Measurements from ENCODE around the gene CLIP2.

DNA sequence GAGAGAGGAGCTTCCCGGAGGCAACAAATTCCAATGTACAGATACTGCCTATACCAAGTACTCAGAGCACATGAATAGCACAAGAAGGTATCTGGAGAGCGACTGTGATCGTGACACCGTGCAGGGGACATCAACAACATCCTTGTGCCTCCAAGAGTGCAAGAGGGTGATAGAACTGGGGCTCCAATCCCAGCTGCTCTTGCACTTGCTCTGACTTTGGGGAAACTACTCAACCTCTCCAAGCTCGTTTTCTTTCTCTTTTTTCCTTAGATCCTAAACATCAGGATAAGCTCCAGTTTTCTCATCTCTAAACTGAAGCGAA lies 47.1 kb upstream of the CLIP2 start:
- TF ChIP-seq CTCF (conservative IDR thresholded peaks at IDR 0.05 in 1 of 2, IDR thresholded peaks at IDR 0.05 in 1 of 2; ENCODE audit: extremely low read depth in 1 of 2, insufficient read depth in 1 of 2, low read depth in 1 of 2, low read length in 2 of 2) (no peak), EZH2 (IDR thresholded peaks at IDR 0.05; ENCODE audit: borderline replicate concordance, low read length) (no peak)
